Endodermal cell (in vitro differentiated cells): ENCODE data around the gene GFRAL. TPM values are rescaled to one million over a fixed set of nuclear protein-coding genes. Genes with fewer than 3 reads are reported as not detected.

Experiments
- DNase-seq: peaks from one replicate; pipeline ENCODE4 v3.0.0-alpha.2; 2017
- H3K27ac ChIP-seq: 2 replicates; pipeline ENCODE4 v1.5.1; 2013; ENCODE audit warnings: mild to moderate bottlenecking, low read depth, low read length, moderate library complexity
- H3K27me3 ChIP-seq: 2 replicates; pipeline ENCODE4 v1.6.1; 2013; ENCODE audit warnings: mild to moderate bottlenecking, low read length, moderate library complexity; ENCODE audit not compliant: insufficient read depth, control insufficient read depth, poor library complexity, severe bottlenecking
- H3K36me3 ChIP-seq: 2 replicates; pipeline ENCODE4 v1.7.0; 2013; ENCODE audit warnings: mild to moderate bottlenecking, low read length, moderate library complexity; ENCODE audit not compliant: control insufficient read depth, insufficient read depth
- H3K4me1 ChIP-seq: one replicate; pipeline ENCODE4 v1.7.0; 2013; ENCODE audit warnings: low read length; ENCODE audit not compliant: control insufficient read depth, insufficient read depth
- H3K4me3 ChIP-seq: 2 replicates; pipeline ENCODE4 v1.5.1; 2013; ENCODE audit warnings: mild to moderate bottlenecking, low read length, moderate library complexity
- H3K9ac ChIP-seq: 2 replicates; pipeline ENCODE4 v1.6.1; 2013; ENCODE audit warnings: mild to moderate bottlenecking, low read length, moderate library complexity; ENCODE audit not compliant: poor library complexity, severe bottlenecking; ENCODE audit errors: extremely low read depth
- H3K9me3 ChIP-seq: 2 replicates; pipeline ENCODE4 v1.6.1; 2013; ENCODE audit warnings: mild to moderate bottlenecking, low read length, moderate library complexity; ENCODE audit not compliant: control insufficient read depth
- H3K27ac Mint-ChIP-seq: 2 replicates; pipeline ENCODE4 v1.8.0; 2020; ENCODE audit warnings: mixed read lengths
- H3K27me3 Mint-ChIP-seq: 2 replicates; pipeline ENCODE4 v1.8.0; 2021; ENCODE audit warnings: mild to moderate bottlenecking, mixed read lengths; ENCODE audit not compliant: insufficient read depth
- H3K36me3 Mint-ChIP-seq: 2 replicates; pipeline ENCODE4 v1.8.0; 2020; ENCODE audit warnings: low read depth, mixed read lengths
- H3K4me1 Mint-ChIP-seq: 2 replicates; pipeline ENCODE4 v1.8.0; 2020; ENCODE audit warnings: mixed read lengths
- H3K4me3 Mint-ChIP-seq: 2 replicates; pipeline ENCODE4 v1.8.0; 2020; ENCODE audit warnings: mild to moderate bottlenecking, moderate library complexity, mixed read lengths
- H3K9me3 Mint-ChIP-seq: 2 replicates; pipeline ENCODE4 v1.8.0; 2020; ENCODE audit warnings: mild to moderate bottlenecking, mixed read lengths
- WGBS, 2 experiments: methylation state at CpG; one replicate each; pipeline versions ENCODE4 v1.1.5 to v1.1.7; 2013; ENCODE audit warnings: missing lambda C conversion rate in 2 of 2, mixed read lengths in 1 of 2; ENCODE audit not compliant: insufficient coverage in 1 of 2, insufficient read length in 1 of 2; 5-methylcytosine and 5-hydroxymethylcytosine counted together
- total RNA-seq, 2 donors: library from RNA; stranded (reverse); fragmentation: NEBNext Ultra II Directional in 1 of 2; extraction: Animal tissue kit (Norgen Biotek cat#: 25700) in 1 of 2; gene quantifications; 2 replicates in 1 of 2; 3 replicates in 1 of 2; pipeline ENCODE4 v1.2.1, GENCODE V29; 2021
- TF ChIP-seq, protein P1 (sequence below): fragments of 200-600 bp; sonication (generic); conservative IDR thresholded peaks from 2 replicates; pipeline ENCODE4 v1.5.0; 2021; ENCODE audit warnings: antibody characterized with exemption, mild to moderate bottlenecking

Gene GFRAL
- total RNA-seq, 2 donors from 2014 or later: not detected

DNA sequence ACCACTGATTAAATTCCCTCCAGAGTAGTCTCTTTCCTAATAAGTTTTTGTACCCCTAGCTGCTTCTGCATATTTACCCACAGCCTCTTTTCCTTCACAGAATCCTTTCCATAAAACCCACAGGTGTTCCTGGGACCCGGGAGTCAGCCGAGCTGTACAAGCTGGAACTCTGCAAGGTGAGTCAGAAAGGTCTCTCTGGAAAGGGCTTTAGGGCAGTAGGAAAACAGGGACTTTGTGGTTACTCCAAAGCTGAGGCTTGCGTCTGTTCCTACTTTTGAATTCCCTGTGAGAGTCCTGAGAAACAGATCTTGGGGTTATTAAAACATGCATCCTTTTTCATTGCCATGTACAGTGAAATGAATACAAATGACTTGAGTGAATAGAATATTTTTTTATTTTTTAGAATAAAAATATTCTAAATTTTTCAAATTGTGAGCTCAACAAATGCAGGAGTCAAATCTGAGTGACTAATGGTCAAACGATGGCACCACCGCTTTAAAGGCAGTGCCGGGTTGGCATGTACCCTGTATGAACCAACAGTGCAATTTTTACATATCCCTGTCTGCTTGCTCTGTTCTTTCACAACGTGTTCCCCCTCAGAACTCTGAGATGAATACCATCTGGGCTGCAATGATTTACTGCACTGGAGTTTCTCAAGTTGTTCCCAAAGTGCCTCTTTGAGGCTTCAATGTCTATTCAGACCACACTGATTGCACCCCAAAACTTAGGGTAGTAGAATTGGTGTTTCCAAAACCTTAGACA is 78.4 kb downstream of the GFRAL start:
- Histone ChIP-seq H3K4me3 (no peak overlapping the region), H3K9ac (no peak overlapping the region), H3K27ac (no peak overlapping the region), H3K4me1 (no peaks in the 10 kb centered on the region), H3K36me3 (no peaks in the 10 kb centered on the region), H3K27me3 (no peaks in the 10 kb centered on the region), H3K9me3 (no peaks in the 10 kb centered on the region)
- Mint-ChIP-seq H3K4me3 (no peak overlapping the region), H3K9me3 (peaks cover 5% of the 10 kb centered on the region), H3K4me1 (peaks cover 1% of the 10 kb centered on the region), H3K36me3 (no peaks in the 10 kb centered on the region), H3K27ac (no peak overlapping the region), H3K27me3 (no peaks in the 10 kb centered on the region)
- no peak for DNase-seq
- WGBS, 2 experiments: 92 to 93% methylated on average over 5 to 7 of the region's 7 CpGs
- TF ChIP-seq, protein P1, sequence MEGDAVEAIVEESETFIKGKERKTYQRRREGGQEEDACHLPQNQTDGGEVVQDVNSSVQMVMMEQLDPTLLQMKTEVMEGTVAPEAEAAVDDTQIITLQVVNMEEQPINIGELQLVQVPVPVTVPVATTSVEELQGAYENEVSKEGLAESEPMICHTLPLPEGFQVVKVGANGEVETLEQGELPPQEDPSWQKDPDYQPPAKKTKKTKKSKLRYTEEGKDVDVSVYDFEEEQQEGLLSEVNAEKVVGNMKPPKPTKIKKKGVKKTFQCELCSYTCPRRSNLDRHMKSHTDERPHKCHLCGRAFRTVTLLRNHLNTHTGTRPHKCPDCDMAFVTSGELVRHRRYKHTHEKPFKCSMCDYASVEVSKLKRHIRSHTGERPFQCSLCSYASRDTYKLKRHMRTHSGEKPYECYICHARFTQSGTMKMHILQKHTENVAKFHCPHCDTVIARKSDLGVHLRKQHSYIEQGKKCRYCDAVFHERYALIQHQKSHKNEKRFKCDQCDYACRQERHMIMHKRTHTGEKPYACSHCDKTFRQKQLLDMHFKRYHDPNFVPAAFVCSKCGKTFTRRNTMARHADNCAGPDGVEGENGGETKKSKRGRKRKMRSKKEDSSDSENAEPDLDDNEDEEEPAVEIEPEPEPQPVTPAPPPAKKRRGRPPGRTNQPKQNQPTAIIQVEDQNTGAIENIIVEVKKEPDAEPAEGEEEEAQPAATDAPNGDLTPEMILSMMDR: no peak

DNA sequence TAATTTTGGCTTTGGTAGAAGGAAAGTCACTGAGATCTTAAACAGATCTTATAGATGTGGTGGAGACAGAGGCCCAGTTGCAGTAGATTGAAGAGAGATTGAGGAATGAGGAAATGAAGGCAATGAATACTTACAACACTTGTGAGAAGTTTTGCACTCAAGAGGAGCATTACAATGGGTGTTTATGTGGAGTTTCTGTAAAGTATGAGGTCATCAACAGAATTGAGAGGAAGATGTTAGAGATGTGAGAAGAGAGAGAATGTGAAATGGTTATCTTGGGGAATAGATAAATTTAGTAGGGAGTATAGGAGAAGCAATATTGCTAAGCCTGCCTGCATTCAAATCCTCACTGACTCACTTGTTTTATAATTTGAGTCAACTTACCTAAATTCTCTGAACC is 83.4 kb downstream of the GFRAL start:
- TF ChIP-seq, protein P1: no peak
- Histone ChIP-seq H3K27ac (no peak overlapping the region), H3K27me3 (no peaks in the 10 kb centered on the region), H3K4me1 (no peaks in the 10 kb centered on the region), H3K9me3 (no peaks in the 10 kb centered on the region), H3K4me3 (no peak overlapping the region), H3K9ac (no peak overlapping the region), H3K36me3 (no peaks in the 10 kb centered on the region)
- no peaks in the 10 kb centered on the region for H3K36me3 Mint-ChIP-seq
- no peaks in the 10 kb centered on the region for H3K27me3 Mint-ChIP-seq
- no peaks in the 10 kb centered on the region for H3K4me1 Mint-ChIP-seq
- no peak for DNase-seq
- H3K27ac Mint-ChIP-seq: no peak overlapping the region
- H3K9me3 Mint-ChIP-seq: peaks cover 5% of the 10 kb centered on the region
- no peak overlapping the region for H3K4me3 Mint-ChIP-seq

DNA sequence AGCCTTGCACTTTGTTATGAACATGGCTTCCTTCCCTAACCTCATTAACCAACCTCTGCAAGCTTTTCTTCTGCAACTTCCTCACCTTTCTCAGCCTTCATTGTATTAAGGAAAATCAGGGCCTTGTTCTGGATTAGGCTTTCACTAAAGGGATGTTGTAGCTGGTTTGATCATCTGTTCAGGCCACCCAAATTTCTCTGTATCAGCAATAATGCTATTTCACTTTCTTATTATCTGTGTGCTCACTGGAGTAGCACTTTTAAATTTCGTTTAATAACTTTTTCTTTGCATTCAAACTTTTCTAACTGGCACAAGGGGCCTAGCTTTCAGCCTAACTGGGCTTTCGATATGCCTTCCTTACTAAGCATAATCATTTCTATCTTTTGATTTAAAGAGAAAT is 96.7 kb downstream of the GFRAL start:
- TF ChIP-seq, protein P1: no peak
- WGBS, 2 experiments: 81 to 100% methylated on average over 1 to 2 of the region's 2 CpGs
- H3K27me3 Mint-ChIP-seq: no peaks in the 10 kb centered on the region
- no peaks in the 10 kb centered on the region for H3K9me3 Mint-ChIP-seq
- DNase-seq: no peak
- no peak overlapping the region for H3K4me3 Mint-ChIP-seq
- H3K27me3 ChIP-seq: no peaks in the 10 kb centered on the region
- no peaks in the 10 kb centered on the region for H3K4me1 ChIP-seq
- no peak overlapping the region for H3K9ac ChIP-seq
- no peak overlapping the region for H3K4me3 ChIP-seq
- no peak overlapping the region for H3K27ac ChIP-seq
- H3K9me3 ChIP-seq: no peaks in the 10 kb centered on the region
- H3K36me3 Mint-ChIP-seq: no peaks in the 10 kb centered on the region
- no peak overlapping the region for H3K27ac Mint-ChIP-seq
- no peaks in the 10 kb centered on the region for H3K36me3 ChIP-seq
- no peaks in the 10 kb centered on the region for H3K4me1 Mint-ChIP-seq
